HEK293T (cell line): ENCODE results near the gene TGFBR2.

Source experiments
- CTCF ChIA-PET: fragments of 350-600 bp; formaldehyde crosslinking; extraction: SDS; loops from one replicate; lab custom pipeline; 2021; ENCODE audit warnings: antibody characterized with exemption, inconsistent platforms; lab: Yijun Ruan, JAX
- POLR2A ChIA-PET: fragments of 350-600 bp; formaldehyde crosslinking; extraction: SDS; loops from one replicate; lab custom pipeline; 2020; ENCODE audit warnings: antibody characterized with exemption, inconsistent platforms; lab: Yijun Ruan, JAX
- DNase-seq: peaks from one replicate; pipeline ENCODE4 v3.0.0; 2012; ENCODE audit warnings: mixed read lengths; ENCODE audit errors: extremely low spot score
- ARNT ChIP-seq: fragments of 450-650 bp; IDR thresholded peaks from 2 replicates; pipeline ENCODE4 v1.6.1; 2017; ENCODE audit warnings: mild to moderate bottlenecking
- BHLHE40 ChIP-seq: fragments of 450-650 bp; IDR thresholded peaks from 2 replicates; pipeline ENCODE4 v1.6.1; 2016; ENCODE audit warnings: mild to moderate bottlenecking, moderate library complexity, borderline replicate concordance
- CTBP1 ChIP-seq: fragments of 450-650 bp; IDR thresholded peaks from 2 replicates; pipeline ENCODE4 v1.6.1; 2016; ENCODE audit warnings: borderline replicate concordance
- ELF4 ChIP-seq: fragments of 450-650 bp; IDR thresholded peaks from 2 replicates; pipeline ENCODE4 v1.6.1; 2017; ENCODE audit warnings: antibody characterized with exemption
- FOXA1 ChIP-seq: fragments of 450-650 bp; IDR thresholded peaks from 2 replicates; pipeline ENCODE4 v1.6.1; 2016; ENCODE audit warnings: mild to moderate bottlenecking
- FOXK2 ChIP-seq: fragments of 450-650 bp; IDR thresholded peaks from 2 replicates; pipeline ENCODE4 v1.6.1; 2016; ENCODE audit warnings: mild to moderate bottlenecking
- FOXM1 ChIP-seq: fragments of 450-650 bp; IDR thresholded peaks from 2 replicates; pipeline ENCODE4 v1.6.1; 2017; ENCODE audit warnings: mild to moderate bottlenecking, borderline replicate concordance
- HDGF ChIP-seq: fragments of 450-650 bp; IDR thresholded peaks from 2 replicates; pipeline ENCODE4 v1.6.1; 2017; ENCODE audit warnings: antibody characterized with exemption, borderline replicate concordance
- L3MBTL2 ChIP-seq: fragments of 450-650 bp; conservative IDR thresholded peaks from 2 replicates; pipeline ENCODE4 v1.6.1; 2016; ENCODE audit warnings: mild to moderate bottlenecking
- LEF1 ChIP-seq: fragments of 450-650 bp; IDR thresholded peaks from 2 replicates; pipeline ENCODE4 v1.6.1; 2017; ENCODE audit warnings: mild to moderate bottlenecking, borderline replicate concordance
- NFRKB ChIP-seq: fragments of 450-650 bp; IDR thresholded peaks from 2 replicates; pipeline ENCODE4 v1.6.1; 2016; ENCODE audit warnings: mild to moderate bottlenecking, moderate library complexity
- SP1 ChIP-seq: fragments of 450-650 bp; IDR thresholded peaks from 2 replicates; pipeline ENCODE4 v1.6.1; 2017
- SUZ12 ChIP-seq: fragments of 450-650 bp; IDR thresholded peaks from 2 replicates; pipeline ENCODE4 v1.6.1; 2016; ENCODE audit warnings: mild to moderate bottlenecking
- TARDBP ChIP-seq: fragments of 450-650 bp; IDR thresholded peaks from 2 replicates; pipeline ENCODE4 v1.6.1; 2016
- ZNF384 ChIP-seq: fragments of 450-650 bp; IDR thresholded peaks from 2 replicates; pipeline ENCODE4 v1.6.1; 2016
- TF ChIP-seq, protein P1 (sequence below): fragments of 450-650 bp; IDR thresholded peaks from 2 replicates; pipeline ENCODE4 v1.6.1; 2016

TGFBR2 gene

DNA sequence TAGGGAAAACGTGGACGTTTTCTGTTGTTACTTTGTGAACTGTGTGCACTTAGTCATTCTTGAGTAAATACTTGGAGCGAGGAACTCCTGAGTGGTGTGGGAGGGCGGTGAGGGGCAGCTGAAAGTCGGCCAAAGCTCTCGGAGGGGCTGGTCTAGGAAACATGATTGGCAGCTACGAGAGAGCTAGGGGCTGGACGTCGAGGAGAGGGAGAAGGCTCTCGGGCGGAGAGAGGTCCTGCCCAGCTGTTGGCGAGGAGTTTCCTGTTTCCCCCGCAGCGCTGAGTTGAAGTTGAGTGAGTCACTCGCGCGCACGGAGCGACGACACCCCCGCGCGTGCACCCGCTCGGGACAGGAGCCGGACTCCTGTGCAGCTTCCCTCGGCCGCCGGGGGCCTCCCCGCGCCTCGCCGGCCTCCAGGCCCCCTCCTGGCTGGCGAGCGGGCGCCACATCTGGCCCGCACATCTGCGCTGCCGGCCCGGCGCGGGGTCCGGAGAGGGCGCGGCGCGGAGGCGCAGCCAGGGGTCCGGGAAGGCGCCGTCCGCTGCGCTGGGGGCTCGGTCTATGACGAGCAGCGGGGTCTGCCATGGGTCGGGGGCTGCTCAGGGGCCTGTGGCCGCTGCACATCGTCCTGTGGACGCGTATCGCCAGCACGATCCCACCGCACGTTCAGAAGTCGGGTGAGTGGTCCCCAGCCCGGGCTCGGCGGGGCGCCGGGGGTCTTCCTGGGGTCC is at the start of gene TGFBR2:
TSS of gene TGFBR2 (plus strand) at position 301 of the 731 bp plus-strand sequence. CDS start at position 584, 283 bp downstream.
- ChIA-PET CTCF (interaction anchor here (0.6 to 1.2 kb wide), 2 partner anchors 48 to 1947 kb away, joined by 3 read pairs; no protein-coding TSS in a partner anchor), POLR2A (interaction anchor here (0.7 to 1.9 kb wide), 3 partner anchors 9 to 87 kb away, joined by 3 to 5 read pairs (median 3); no protein-coding TSS in a partner anchor)
- DNase-seq = peak; percentile 77
- TF ChIP-seq, protein P1, sequence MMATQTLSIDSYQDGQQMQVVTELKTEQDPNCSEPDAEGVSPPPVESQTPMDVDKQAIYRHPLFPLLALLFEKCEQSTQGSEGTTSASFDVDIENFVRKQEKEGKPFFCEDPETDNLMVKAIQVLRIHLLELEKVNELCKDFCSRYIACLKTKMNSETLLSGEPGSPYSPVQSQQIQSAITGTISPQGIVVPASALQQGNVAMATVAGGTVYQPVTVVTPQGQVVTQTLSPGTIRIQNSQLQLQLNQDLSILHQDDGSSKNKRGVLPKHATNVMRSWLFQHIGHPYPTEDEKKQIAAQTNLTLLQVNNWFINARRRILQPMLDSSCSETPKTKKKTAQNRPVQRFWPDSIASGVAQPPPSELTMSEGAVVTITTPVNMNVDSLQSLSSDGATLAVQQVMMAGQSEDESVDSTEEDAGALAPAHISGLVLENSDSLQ = peak; percentile 97
- no peak for TF ChIP-seq NFRKB

DNA sequence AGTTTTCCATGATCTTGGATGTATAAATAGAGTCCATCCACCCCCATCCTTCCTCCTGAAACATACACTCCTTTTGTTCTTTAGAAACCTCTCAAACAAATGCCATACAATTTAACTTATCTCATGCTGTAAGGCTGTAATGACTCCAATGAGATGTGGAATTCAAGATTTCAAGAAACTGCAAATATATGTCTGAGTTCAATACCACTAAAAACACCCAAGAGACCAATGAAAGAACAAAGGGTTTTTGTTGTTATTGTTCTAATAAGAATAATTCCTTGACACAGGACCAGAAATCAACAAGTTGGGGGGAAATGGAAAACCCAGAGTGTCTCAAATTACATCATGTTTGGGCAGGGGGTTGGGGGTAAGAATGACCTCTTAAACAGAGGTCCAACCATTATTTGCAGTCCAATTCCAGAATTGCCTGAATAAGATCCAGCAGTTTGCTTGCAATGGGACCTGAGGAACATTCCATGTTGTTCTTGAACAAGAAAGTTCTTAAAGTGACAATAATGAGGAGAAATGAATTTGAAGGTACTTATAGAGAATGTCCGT is 48.6 kb upstream of the TGFBR2 start:
- ChIA-PET CTCF (no interaction called here), POLR2A (no interaction called here)
- TF ChIP-seq ARNT (no peak), ZNF384 (no peak), FOXM1 (no peak), FOXA1 (no peak), TARDBP (no peak), NFRKB (no peak), LEF1 (no peak)
- no peak for DNase-seq

DNA sequence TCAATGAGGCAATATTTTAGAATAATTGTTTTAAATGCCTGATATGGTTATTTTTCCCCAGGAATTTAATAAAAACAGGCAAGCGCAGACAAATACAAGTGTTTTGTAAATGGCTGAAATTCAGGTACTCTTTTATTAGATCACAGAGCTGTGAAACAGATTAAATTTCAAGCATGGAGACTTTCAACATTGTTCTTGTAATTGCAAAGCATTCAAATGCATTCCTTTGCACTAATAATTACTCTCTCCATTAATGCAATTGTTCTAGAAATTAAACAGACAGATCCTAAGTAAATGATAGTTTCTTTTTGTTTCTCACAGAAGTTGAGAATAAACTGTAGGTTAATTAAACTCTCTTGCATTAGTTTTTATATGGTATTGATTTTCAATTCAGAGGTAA is 42.4 kb upstream of the TGFBR2 start:
- no peak for DNase-seq
- TF ChIP-seq SP1 (no peak), ELF4 (no peak), ZNF384 (no peak), SUZ12 (no peak)
- ChIA-PET POLR2A (no interaction called here), CTCF (no interaction called here)

DNA sequence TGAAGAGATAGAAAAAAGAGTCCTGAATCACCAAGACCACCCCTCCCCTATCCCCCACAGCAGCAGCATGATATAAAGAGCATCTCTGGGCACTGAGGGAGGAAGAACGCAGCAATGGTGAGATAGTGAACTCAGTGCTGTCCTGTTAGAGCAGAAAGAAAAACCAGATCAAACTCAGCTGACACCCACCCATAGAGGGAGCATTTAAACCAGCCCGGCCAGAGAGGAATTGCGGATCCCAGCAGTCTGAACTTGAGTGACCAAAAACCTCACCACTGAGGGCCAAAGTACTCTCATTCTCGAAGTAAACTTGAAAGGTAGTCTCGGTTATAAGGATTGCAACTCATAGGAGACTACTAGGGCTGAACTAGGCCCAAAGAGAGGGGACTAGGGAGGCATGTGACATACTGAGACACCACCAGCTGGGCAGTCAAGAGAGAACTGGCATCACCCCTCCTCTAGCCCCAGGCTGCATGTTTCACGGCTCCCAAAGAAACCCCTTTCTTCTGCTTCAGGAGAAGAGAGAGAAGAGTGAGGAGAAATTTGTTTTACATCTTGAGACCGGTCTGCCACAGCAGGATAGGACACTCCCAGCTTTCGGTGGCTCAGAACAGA is 39.2 kb upstream of the TGFBR2 start:
- no peak for DNase-seq
- ChIA-PET POLR2A (no interaction called here), CTCF (no interaction called here)
- no peak for TF ChIP-seq L3MBTL2
- TF ChIP-seq LEF1 = no peak
- TF ChIP-seq, protein P1 = no peak
- TF ChIP-seq SUZ12 = no peak
- no peak for TF ChIP-seq CTBP1
- no peak for TF ChIP-seq FOXM1
- TF ChIP-seq ARNT = no peak
- no peak for TF ChIP-seq FOXK2
- TF ChIP-seq ELF4 = no peak
- no peak for TF ChIP-seq NFRKB

DNA sequence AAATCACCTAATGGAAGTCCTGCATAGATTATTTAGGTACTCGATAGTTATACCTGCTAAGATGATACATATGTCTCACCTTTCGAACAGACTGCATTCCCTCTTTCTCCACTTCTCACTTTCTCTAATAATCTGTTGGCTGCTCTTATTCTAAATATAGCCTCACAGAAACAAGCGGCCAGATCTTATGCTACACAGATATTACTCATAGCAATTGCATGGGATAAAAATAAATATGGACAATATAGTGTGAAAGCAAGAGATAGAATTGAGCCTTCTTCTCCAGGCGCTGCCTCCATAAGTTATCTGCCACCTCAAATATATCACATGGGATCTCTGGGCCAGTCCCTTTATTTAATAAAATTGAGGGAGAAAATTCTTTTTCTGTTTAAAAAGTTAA is 29.5 kb upstream of the TGFBR2 start:
- DNase-seq = no peak
- TF ChIP-seq CTBP1 (no peak), SP1 (no peak)
- POLR2A ChIA-PET = no interaction called here
- CTCF ChIA-PET = no interaction called here

DNA sequence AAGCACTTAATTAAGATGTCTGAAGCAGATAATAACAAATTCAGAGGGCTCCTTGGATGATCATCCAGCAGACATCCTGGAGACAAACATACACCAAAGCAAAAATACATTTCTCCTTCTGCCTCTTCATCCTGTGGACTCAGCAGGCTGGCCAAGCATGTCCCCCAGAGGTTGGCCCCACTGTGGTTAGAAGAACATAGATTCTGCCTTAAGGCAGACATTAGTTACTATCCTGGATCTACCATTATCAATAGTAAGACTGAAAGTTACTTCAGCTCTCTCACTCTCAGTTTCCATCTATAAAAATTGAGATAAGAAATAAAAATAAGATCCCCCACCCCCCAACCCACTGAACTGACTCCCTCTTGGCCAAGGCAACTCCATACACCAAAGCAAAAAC is 28.6 kb upstream of the TGFBR2 start:
- no peak for TF ChIP-seq BHLHE40
- TF ChIP-seq ELF4 = no peak
- TF ChIP-seq L3MBTL2 = no peak
- no peak for TF ChIP-seq ARNT
- TF ChIP-seq LEF1 = no peak
- TF ChIP-seq SP1 = no peak
- CTCF ChIA-PET = no interaction called here
- DNase-seq = no peak
- POLR2A ChIA-PET = no interaction called here

DNA sequence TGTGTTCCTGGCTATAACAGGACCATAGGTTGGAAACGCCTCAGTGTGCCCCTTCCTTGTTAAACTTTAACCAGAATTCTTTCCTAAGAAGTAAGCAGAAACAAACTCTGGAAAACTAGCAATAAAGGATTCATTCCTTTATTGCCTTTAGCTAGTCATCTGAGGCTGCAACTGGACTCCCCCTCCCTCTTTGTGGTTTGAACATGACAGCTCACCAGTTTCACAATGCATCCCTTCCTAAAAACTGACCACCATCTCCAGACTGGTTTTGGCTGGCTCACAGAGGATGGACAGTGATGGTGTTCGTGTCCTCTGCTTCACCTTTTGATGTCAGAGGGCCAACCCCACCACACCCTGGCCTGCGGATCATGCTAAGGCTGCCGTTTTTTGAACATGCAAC is 27.9 kb upstream of the TGFBR2 start:
- DNase-seq = no peak
- ChIA-PET POLR2A (no interaction called here), CTCF (no interaction called here)
- no peak for TF ChIP-seq ARNT
- no peak for TF ChIP-seq FOXK2
- no peak for TF ChIP-seq BHLHE40
- no peak for TF ChIP-seq TARDBP
- TF ChIP-seq SUZ12 = no peak
- no peak for TF ChIP-seq ELF4
- TF ChIP-seq SP1 = no peak
- TF ChIP-seq FOXA1 = no peak
- no peak for TF ChIP-seq ZNF384
- TF ChIP-seq HDGF = no peak
- TF ChIP-seq CTBP1 = no peak
- TF ChIP-seq FOXM1 = no peak
- no peak for TF ChIP-seq LEF1
- no peak for TF ChIP-seq NFRKB
- no peak for TF ChIP-seq L3MBTL2
- TF ChIP-seq, protein P1 = no peak
